Upper lobe of left lung (tissue), 4 donors: ENCODE measurements around the gene ZSCAN25.

ENCODE experiments used
- EP300 ChIP-seq, 4 donors: sonication (generic); formaldehyde crosslinking; IDR thresholded peaks; one replicate each; pipeline ENCODE4 v1.5.1; 2017; ENCODE audit warnings: antibody characterized with exemption in 4 of 4, control low read depth in 2 of 4
- POLR2A ChIP-seq, 4 donors: fragments of 450-650 bp; IDR thresholded peaks; one replicate each; pipeline ENCODE4 v1.5.1; 2016 to 2017; ENCODE audit warnings: antibody characterized with exemption in 4 of 4, mild to moderate bottlenecking in 2 of 4
- POLR2AphosphoS5 ChIP-seq, 2 donors: sonication (generic); formaldehyde crosslinking; IDR thresholded peaks; one replicate each; pipeline ENCODE4 v1.5.1; 2017; ENCODE audit warnings: antibody characterized with exemption in 2 of 2
- TF ChIP-seq, protein P1 (sequence below), 6 experiments: fragments of 450-650 bp in 4 of 6; fragments of 200-600 bp in 2 of 6; sonication (generic) in 2 of 6; IDR thresholded peaks; one replicate each; pipeline ENCODE4 v1.5.1; 2016 to 2019; ENCODE audit warnings: antibody characterized with exemption in 6 of 6

DNA sequence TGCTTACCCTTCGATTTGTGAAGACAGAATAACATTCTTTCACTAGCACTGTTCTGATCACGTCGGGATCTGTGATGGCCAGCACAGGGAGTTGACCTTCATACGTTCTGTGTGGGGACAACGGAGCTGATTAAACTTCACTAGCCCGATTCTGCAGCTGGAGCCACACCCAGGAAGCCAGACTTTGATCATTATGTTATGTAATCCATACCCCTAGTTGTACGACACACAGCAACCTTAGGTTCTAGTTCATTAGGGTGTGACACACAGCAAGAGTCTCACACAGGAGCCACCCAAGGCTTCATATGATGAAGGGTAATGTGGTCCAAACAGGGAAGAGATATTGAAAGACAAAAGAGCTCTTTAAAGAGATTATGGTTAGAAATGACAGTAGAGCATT, 55.8 kb downstream of the ZSCAN25 start:
- TF ChIP-seq POLR2A (IDR thresholded peaks at IDR 0.05) (no peak), EP300 (IDR thresholded peaks at IDR 0.05) (no peak), POLR2AphosphoS5 (IDR thresholded peaks at IDR 0.05) (no peak)
- TF ChIP-seq, protein P1, sequence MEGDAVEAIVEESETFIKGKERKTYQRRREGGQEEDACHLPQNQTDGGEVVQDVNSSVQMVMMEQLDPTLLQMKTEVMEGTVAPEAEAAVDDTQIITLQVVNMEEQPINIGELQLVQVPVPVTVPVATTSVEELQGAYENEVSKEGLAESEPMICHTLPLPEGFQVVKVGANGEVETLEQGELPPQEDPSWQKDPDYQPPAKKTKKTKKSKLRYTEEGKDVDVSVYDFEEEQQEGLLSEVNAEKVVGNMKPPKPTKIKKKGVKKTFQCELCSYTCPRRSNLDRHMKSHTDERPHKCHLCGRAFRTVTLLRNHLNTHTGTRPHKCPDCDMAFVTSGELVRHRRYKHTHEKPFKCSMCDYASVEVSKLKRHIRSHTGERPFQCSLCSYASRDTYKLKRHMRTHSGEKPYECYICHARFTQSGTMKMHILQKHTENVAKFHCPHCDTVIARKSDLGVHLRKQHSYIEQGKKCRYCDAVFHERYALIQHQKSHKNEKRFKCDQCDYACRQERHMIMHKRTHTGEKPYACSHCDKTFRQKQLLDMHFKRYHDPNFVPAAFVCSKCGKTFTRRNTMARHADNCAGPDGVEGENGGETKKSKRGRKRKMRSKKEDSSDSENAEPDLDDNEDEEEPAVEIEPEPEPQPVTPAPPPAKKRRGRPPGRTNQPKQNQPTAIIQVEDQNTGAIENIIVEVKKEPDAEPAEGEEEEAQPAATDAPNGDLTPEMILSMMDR (IDR thresholded peaks at IDR 0.05): no peak
